Thyroid gland (tissue), 4 donors: ENCODE results near the gene NBEAL2. TPM values are rescaled to one million over a fixed set of nuclear protein-coding genes. Genes with fewer than 3 reads are reported as not detected.

Source experiments
- DNase-seq, 2 donors: peaks; one replicate each; pipeline ENCODE4 v3.0.0-alpha.2; 2019
- H3K27ac ChIP-seq, 3 donors: fragments of 200-600 bp; sonication (generic); 1 replicate in 2 of 3; 2 replicates in 1 of 3; pipeline ENCODE4 v1.5.1; 2016 to 2019; ENCODE audit warnings: mild to moderate bottlenecking in 1 of 3, moderate library complexity in 1 of 3
- H3K27me3 ChIP-seq: fragments of 200-600 bp; sonication (generic); one replicate; pipeline ENCODE4 v1.5.1; 2019
- H3K36me3 ChIP-seq, 2 donors: fragments of 200-600 bp; sonication (generic); one replicate each; pipeline ENCODE4 v1.5.1; 2016 to 2019
- H3K4me1 ChIP-seq, 2 donors: fragments of 200-600 bp; sonication (generic); one replicate each; pipeline ENCODE4 v1.5.1; 2017 to 2019
- H3K4me3 ChIP-seq, 3 donors: fragments of 200-600 bp; sonication (generic); replicated peaks in 1 of 3; 1 replicate in 2 of 3; 2 replicates in 1 of 3; pipeline ENCODE4 v1.5.1; 2016; ENCODE audit warnings: mild to moderate bottlenecking in 1 of 3
- H3K9me3 ChIP-seq: fragments of 200-600 bp; sonication (generic); one replicate; pipeline ENCODE4 v1.5.1; 2017
- POLR2A ChIP-seq, 2 donors: fragments of 450-650 bp; IDR thresholded peaks; one replicate each; pipeline ENCODE4 v1.6.1; 2017; ENCODE audit warnings: antibody characterized with exemption in 2 of 2, mild to moderate bottlenecking in 2 of 2, moderate library complexity in 1 of 2
- WGBS, 2 donors: methylation state at CpG; one replicate each; pipeline ENCODE4 v1.1.5; 2017; 5-methylcytosine and 5-hydroxymethylcytosine counted together
- intact Hi-C: fragments of 100-400 bp; cut with DNase I; formaldehyde crosslinking; loops from one replicate; pipeline ENCODE4 v1.15.1; 2023
- total RNA-seq, 4 donors: library from RNA; depleted of rRNA; stranded (reverse); fragments of >200 nt; gene quantifications; one replicate each; pipeline ENCODE4 v1.2.3, GENCODE V29; 2016
- TF ChIP-seq, protein P1 (sequence below), 6 experiments: fragments of 200-600 bp in 3 of 6; fragments of 450-650 bp in 3 of 6; sonication (generic) in 3 of 6; IDR thresholded peaks; one replicate each; pipeline ENCODE4 v1.5.1; 2016 to 2019; ENCODE audit warnings: antibody characterized with exemption in 6 of 6, mild to moderate bottlenecking in 2 of 6, inconsistent platforms in 1 of 6, moderate library complexity in 1 of 6

The NBEAL2 gene
- total RNA-seq, 4 donors from 2014 or later = 19.4 to 38.6 (median 27.5) TPM

DNA sequence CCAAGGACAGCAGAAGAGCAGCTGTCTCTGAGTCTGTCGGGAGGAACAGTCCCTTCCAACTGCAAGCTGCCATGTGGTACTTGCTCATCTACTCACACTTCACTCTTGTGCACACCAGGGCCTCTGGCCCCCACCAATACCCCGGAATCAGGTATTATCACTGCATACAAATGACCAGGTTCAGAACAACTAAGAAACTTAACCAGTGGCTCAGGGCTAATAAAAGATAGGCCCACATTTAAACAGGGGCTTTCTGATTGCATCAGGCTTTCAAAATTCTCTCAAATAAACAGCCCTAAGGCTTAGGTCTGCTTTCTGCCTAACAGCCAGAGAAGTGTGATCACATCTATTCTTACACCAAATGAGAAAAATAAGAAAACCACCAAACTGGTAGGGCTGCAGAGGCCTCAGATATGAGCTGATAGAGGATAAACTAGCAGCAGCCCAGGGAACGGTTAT lies 23.6 kb upstream of the NBEAL2 start:
- no peak for DNase-seq
- 75 to 84% methylated on average over 3 of the region's 3 CpGs for WGBS, 2 donors
- intact Hi-C loops = no loop called here
- no peak for TF ChIP-seq POLR2A (IDR thresholded peaks at IDR 0.05)
- TF ChIP-seq, protein P1, sequence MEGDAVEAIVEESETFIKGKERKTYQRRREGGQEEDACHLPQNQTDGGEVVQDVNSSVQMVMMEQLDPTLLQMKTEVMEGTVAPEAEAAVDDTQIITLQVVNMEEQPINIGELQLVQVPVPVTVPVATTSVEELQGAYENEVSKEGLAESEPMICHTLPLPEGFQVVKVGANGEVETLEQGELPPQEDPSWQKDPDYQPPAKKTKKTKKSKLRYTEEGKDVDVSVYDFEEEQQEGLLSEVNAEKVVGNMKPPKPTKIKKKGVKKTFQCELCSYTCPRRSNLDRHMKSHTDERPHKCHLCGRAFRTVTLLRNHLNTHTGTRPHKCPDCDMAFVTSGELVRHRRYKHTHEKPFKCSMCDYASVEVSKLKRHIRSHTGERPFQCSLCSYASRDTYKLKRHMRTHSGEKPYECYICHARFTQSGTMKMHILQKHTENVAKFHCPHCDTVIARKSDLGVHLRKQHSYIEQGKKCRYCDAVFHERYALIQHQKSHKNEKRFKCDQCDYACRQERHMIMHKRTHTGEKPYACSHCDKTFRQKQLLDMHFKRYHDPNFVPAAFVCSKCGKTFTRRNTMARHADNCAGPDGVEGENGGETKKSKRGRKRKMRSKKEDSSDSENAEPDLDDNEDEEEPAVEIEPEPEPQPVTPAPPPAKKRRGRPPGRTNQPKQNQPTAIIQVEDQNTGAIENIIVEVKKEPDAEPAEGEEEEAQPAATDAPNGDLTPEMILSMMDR (IDR thresholded peaks at IDR 0.05) = no peak
- peak overlapping the region in 1 of 3 donors; percentile 5 for H3K27ac ChIP-seq
- no peak overlapping the region for H3K4me3 ChIP-seq
- no peaks in the 10 kb centered on the region for H3K9me3 ChIP-seq
- H3K4me1 ChIP-seq = peaks cover 31 to 74% of the 10 kb centered on the region in 2 donors
- no peaks in the 10 kb centered on the region for H3K36me3 ChIP-seq
- H3K27me3 ChIP-seq = no peaks in the 10 kb centered on the region

DNA sequence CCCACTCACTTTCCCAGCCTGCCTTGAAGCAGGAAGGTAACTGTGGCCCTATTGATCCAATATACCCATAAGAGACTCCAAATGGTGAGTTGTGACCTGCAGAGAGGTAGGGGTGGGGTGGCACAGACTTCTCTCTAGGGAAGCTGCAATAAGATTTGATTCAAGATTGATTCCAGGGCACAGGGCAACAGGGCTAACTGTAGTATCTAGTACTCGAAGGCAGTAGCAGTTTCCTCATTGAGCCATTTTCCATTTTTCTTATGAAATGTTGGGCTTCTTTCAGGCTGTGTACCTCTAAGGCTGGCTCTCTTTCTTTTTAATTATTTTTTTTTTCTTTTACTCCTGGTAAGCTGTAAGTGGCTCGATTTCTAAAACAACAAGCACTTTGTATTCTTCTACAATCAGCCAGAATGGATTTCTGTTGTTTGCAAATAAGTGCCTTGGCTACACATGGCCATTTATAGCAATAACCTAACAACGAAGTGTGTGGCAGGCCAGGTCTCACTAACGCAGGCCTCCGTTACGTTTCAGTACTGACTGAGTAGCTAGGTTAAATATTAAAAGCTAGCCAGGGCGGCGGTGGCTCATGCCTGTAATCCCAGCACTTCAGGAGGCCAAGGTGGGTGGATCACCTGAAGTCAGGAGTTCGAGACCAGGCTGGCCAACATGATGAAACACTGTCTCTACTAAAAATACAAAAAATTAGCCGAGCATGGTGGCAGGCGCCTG lies 22.2 kb upstream of the NBEAL2 start:
- 73 to 77% methylated on average over 11 of the region's 11 CpGs for WGBS, 2 donors
- no peak for TF ChIP-seq POLR2A (IDR thresholded peaks at IDR 0.05)
- TF ChIP-seq, protein P1 (IDR thresholded peaks at IDR 0.05) = no peak
- DNase-seq = no peak
- peak overlapping the region in 2 of 3 donors; percentile 27 to 77 for H3K27ac ChIP-seq
- intact Hi-C loops = no loop called here
- H3K9me3 ChIP-seq = no peaks in the 10 kb centered on the region
- H3K4me1 ChIP-seq = peaks cover 39 to 86% of the 10 kb centered on the region in 2 donors
- H3K4me3 ChIP-seq = no peak overlapping the region
- H3K36me3 ChIP-seq = no peaks in the 10 kb centered on the region
- H3K27me3 ChIP-seq = no peaks in the 10 kb centered on the region

DNA sequence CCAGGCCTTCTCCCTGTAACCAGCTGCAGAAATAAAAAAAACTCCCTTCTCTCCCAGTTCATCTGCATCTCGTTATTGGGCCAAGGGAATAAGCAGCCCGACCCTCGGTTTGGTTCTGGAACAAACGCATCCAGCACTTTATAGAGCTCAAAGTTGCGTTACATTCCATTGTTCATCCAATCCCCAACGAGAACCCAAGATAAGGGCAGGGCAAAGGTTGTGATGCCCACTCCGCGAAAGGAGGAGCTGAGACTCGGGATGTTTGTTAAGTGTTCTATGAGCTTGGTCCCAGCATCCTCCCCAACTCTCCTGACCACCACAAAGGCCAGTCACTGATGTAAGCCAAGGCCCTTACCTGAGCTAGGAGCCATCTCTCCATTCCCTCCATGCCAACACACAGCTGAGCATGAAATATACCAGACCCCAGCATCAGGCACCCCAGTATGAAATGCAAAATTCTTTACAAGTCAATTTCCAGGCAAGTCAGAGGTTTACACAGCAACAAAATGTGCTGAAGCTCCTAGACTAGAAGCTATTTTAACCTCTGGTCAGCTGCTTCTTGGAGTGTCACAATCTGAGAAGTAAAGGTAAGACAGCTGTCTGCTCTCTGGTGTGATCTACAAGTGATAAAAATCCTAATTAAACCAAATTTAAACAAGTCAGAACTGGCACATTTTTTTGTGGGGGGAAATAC lies 20.9 kb upstream of the NBEAL2 start:
- no peak for TF ChIP-seq POLR2A (IDR thresholded peaks at IDR 0.05)
- TF ChIP-seq, protein P1 (IDR thresholded peaks at IDR 0.05) = no peak
- WGBS, 2 donors = 82 to 87% methylated on average over 9 of the region's 9 CpGs
- Histone ChIP-seq H3K4me3 (no peak overlapping the region), H3K27me3 (no peaks in the 10 kb centered on the region), H3K36me3 (no peaks in the 10 kb centered on the region), H3K4me1 (peaks cover 48 to 86% of the 10 kb centered on the region in 2 donors), H3K9me3 (no peaks in the 10 kb centered on the region), H3K27ac (peak overlapping the region in 1 of 3 donors; percentile 77)
- intact Hi-C loops = no loop called here
- no peak for DNase-seq

DNA sequence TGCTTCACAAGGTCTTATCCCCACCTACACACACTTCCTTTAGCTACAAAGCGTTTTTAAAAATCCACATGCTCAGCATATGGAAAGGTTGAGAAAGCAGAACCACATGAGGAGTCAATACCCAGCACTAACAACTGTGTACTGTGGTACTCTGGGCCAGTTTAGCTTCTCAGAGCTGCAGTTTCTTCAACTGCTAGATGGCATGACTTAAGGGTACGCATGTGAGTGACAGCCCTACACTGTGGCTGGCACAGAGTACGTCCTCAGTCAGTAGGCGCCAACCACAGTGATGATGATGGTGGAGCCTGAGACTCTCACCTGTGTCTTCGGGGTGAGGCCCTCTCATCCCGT lies 20.3 kb upstream of the NBEAL2 start:
- H3K36me3 ChIP-seq = no peaks in the 10 kb centered on the region
- DNase-seq = no peak
- TF ChIP-seq POLR2A (IDR thresholded peaks at IDR 0.05) = no peak
- TF ChIP-seq, protein P1 (IDR thresholded peaks at IDR 0.05) = no peak
- WGBS, 2 donors = 86 to 89% methylated on average over 5 to 6 of the region's 6 CpGs
- H3K4me3 ChIP-seq = no peak overlapping the region
- peaks cover 48 to 82% of the 10 kb centered on the region in 2 donors for H3K4me1 ChIP-seq
- no peaks in the 10 kb centered on the region for H3K9me3 ChIP-seq
- no peaks in the 10 kb centered on the region for H3K27me3 ChIP-seq
- peak overlapping the region in 2 of 3 donors; percentile 70 to 77 for H3K27ac ChIP-seq
- intact Hi-C loops = no loop called here
